OCI-M2 (cell line): ENCODE measurements around the gene PLD4.

Experiments
- DNase-seq: peaks from one replicate; lab custom pipeline; 2025; ENCODE audit not compliant: unreplicated experiment; lab: John Stamatoyannopoulos, UW

PLD4 gene

DNA sequence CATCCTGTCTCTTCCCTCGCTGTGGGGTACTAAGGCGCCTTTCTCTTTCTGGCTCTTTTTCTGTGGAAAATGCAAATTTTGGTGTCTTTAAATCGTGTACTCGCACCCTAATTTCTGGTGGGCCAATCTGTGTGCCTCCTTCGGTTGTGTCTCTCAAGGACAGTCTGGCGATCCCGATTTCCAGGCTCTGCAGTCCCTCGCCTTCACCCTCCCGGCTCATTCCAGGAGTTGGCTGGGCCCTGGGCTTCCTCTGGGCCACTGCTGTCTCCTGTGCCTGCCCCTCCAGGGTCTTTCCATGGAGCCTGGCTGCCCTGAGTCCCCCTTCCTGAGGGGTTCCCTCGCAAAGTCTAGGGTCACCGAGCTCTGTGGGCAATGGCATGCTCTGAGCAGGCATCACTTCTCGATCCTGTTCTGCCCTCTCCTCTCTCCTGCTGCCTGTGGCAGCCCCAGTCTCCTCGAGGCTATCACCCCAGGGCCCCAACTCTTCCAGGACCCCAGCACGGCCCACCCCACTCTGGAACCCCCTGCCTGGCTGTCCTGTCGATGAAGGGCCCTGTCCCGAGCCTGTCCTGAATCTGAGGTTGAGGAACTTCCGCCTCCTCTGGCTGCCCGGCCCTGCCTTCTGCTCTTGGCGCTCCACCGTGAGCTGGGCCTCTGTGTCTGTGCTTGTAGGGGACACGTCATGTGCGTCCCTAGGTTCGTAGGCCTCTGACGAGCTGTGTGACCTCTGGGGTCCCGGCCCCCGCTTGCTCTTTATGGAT is 29.4 kb downstream of the PLD4 start:
- DNase-seq, result no peak

- DNase-seq, result no peak
Observed at GRCh38 chr14:104954746-104955395, 30.2 kb downstream of the PLD4 start.

DNA sequence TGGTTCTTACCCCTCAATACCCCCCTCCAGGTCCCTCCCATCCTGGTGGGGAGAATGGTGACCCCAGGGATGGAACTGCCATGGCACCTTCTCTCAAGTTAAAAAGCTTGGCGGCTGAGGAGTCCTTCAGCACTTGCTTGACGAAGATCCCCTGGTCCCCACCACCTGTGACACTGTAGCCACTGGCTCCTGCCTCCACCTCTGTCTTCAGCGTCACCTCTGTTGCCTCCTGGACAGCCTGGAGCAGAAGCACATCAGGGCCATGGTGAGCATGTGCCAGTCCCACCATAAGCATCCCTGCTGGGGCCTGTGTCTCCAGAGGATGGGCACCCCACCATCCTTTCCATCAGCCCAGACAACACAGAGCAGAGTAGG is 30.7 kb downstream of the PLD4 start:
- DNase-seq, result no peak

DNA sequence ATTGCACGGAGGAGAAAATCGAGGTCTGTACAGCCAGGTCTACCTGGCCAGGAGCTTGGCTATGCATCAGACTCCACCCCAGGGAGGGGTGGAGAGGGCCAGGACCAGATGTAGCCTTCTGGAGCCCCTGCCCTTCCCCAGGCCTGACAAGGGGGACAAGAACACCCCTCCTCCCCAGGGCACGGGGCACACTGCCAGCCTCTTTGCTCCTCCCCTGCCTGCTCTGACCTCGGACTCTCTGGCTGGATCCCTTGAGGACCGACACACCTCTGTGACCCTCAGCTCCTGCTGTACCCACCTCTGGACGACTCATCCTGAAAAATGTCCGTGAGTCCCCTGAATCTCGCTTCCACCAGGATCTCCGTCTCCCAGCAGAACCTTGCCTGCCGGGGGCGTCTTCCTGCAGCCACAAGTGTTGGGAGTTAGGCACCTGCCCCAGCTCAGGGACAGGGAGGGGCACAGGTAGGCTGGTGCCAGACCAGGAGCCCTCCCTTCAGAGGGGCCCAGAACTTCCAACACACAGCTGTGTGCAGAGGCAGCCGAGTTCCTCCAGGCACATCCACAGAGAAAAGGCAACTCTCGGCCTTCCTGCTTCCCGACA is 31.7 kb downstream of the PLD4 start:
- DNase-seq, result no peak

GRCh38 chr14:104957146-104958113 is 32.8 kb downstream of the PLD4 start:
- no peak for DNase-seq

- DNase-seq, result no peak
Observed at GRCh38 chr14:104964546-104964945, 39.9 kb downstream of the PLD4 start.

DNA sequence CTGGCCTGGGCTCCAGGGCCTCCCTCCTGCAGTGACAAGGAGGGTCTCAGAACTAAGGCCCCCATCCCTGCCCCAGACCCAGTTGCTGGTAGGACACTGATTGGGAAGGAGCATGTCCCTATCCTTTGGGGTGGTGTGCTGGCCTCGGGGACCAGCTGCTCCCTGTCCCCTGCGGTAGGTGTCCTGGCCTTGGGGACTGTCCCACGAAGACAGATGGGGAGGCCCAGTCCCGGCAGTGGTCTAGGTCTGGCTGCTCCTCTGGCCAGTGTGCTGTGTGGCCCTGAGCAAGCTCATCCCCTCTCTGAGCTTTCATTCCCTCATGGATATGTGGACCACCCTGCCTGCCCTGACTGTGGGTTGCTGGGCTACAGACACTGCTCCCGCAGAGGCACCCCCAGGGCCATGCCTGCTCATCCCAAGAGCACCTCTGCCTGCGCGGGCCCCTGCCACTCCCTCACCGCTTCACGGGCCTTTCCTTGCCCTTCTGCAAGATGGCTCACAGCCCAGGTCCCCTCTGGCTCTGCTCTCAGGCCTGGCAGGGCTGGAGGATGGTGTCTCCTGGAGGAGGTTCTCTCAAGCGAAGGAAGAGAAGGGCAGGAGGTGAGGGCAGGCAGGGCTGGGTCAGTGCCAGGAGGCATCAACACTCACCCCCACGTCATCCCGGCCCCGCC is 41.0 kb downstream of the PLD4 start:
- DNase-seq, result no peak

- no peak for DNase-seq
Observed at GRCh38 chr14:104966261-104966865, 41.7 kb downstream of the PLD4 start.

DNA sequence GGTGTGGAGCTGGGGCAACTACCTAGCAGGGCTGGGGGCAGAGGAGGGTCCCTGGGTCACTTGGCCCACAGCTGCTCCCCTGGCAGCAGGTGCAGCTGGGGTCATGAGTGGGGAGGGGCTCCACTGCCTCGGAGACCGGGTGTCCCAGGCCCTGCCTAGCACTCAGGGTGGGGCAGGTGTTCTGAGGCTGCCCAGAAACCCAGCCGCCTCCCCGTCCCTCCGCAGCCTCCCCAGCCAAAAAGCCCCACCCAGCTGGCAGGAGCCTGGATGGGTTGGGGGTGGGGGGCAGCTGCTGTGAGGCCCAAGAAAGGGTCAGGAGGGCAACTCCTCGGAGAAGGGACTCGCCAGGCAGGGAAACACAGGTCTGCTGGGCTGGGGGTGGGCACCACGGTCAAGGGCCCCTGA is 42.3 kb downstream of the PLD4 start:
- no peak for DNase-seq

GRCh38 chr14:104967386-104968152 is 42.9 kb downstream of the PLD4 start:
- DNase-seq, result no peak

GRCh38 chr14:104968153-104968527 is 43.5 kb downstream of the PLD4 start:
- no peak for DNase-seq

GRCh38 chr14:104968541-104969401 is 44.1 kb downstream of the PLD4 start:
- no peak for DNase-seq

- no peak for DNase-seq
Observed at GRCh38 chr14:104969741-104970230, 45.1 kb downstream of the PLD4 start.

- no peak for DNase-seq
Observed at GRCh38 chr14:104970231-104971068, 45.8 kb downstream of the PLD4 start.

GRCh38 chr14:104971447-104972240 is 47.0 kb downstream of the PLD4 start:
- DNase-seq, result no peak

GRCh38 chr14:104972301-104973134 is 47.8 kb downstream of the PLD4 start:
- DNase-seq, result no peak
